HG03520 (cell line): Measurements from ENCODE around the gene RABGAP1.

Source experiments
- ATAC-seq: cut with Tn5 transposase; IDR thresholded peaks from one replicate; pipeline ENCODE4 v1.9.1; 2021; ENCODE audit warnings: mild to moderate bottlenecking, moderate library complexity; ENCODE audit not compliant: unreplicated experiment

Gene RABGAP1

GRCh38 chr9:123007269-123007668 lies 66.4 kb downstream of the RABGAP1 start:
- no peak for ATAC-seq

- ATAC-seq = no peak
These were observed 68.1 kb downstream of the RABGAP1 start for GRCh38 chr9:123008909-123009308.

- ATAC-seq = no peak
These were observed 70.6 kb downstream of the RABGAP1 start for GRCh38 chr9:123011380-123011779.

GRCh38 chr9:123011878-123012528 lies 71.2 kb downstream of the RABGAP1 start:
- ATAC-seq = no peak

GRCh38 chr9:123016631-123017030 lies 75.8 kb downstream of the RABGAP1 start:
- no peak for ATAC-seq

GRCh38 chr9:123020796-123021195 lies 80.0 kb downstream of the RABGAP1 start:
- ATAC-seq = no peak

GRCh38 chr9:123026425-123026824 lies 85.6 kb downstream of the RABGAP1 start:
- no peak for ATAC-seq

GRCh38 chr9:123027517-123027916 lies 86.7 kb downstream of the RABGAP1 start:
- no peak for ATAC-seq

GRCh38 chr9:123028136-123028535 lies 87.3 kb downstream of the RABGAP1 start:
- ATAC-seq = no peak

GRCh38 chr9:123028973-123029372 lies 88.2 kb downstream of the RABGAP1 start:
- no peak for ATAC-seq

GRCh38 chr9:123031963-123032362 lies 91.1 kb downstream of the RABGAP1 start:
- no peak for ATAC-seq

GRCh38 chr9:123033352-123033751 lies 92.5 kb downstream of the RABGAP1 start, which contains the start of gene GPR21:
Gene GPR21, plus strand, starts transcription at chr9:123033667. Its CDS starts 900 bp downstream, at chr9:123034567.
- ATAC-seq = no peak

- no peak for ATAC-seq
These were observed 93.2 kb downstream of the RABGAP1 start for GRCh38 chr9:123033864-123034601.

GRCh38 chr9:123034881-123035510 lies 94.2 kb downstream of the RABGAP1 start:
- ATAC-seq = no peak

GRCh38 chr9:123035791-123036190 lies 95.0 kb downstream of the RABGAP1 start:
- no peak for ATAC-seq

GRCh38 chr9:123036893-123037545 lies 96.2 kb downstream of the RABGAP1 start:
- no peak for ATAC-seq

- no peak for ATAC-seq
These were observed 98.9 kb downstream of the RABGAP1 start for GRCh38 chr9:123039617-123040219.

- ATAC-seq = no peak
These were observed 100.0 kb downstream of the RABGAP1 start for GRCh38 chr9:123040801-123041200.

- no peak for ATAC-seq
These were observed 100.7 kb downstream of the RABGAP1 start for GRCh38 chr9:123041489-123041888.

- ATAC-seq = no peak
These were observed 102.5 kb downstream of the RABGAP1 start for GRCh38 chr9:123043081-123043939.
